ENCODE results near the gene SMPD2.

The SMPD2 gene

DNA sequence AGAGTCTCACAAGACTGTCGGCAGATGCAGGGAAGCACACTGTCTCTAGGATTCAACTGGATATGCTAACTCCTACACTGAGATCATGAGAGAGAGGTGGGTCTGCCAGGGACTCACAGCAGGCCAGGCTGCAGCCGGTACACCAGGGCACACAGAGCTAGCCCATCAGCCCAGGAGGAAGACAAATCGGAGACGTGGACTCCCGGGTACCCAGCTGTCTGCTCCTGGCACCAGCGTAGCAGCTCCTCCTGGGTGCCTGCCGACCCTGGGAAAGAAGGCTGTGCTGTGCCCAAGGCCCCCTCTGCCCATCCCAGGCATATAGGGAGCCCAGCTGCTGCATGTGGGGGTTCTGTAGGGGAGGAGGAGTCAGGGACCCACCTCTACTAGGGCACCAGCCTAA lies 8.1 kb downstream of the SMPD2 start:
- H3K9me3 ChIP-seq (ENCODE audit: control insufficient read depth, low read length) = no peaks in the 10 kb centered on the region
- H3K4me3 ChIP-seq (ENCODE audit: low read depth, low read length) = no peak overlapping the region
- H3K4me2 ChIP-seq (ENCODE audit: low read length) = no peak overlapping the region
- no peak overlapping the region for H2AFZ ChIP-seq
- peaks cover 4% of the 10 kb centered on the region for H3K4me1 ChIP-seq
- H3K27me3 ChIP-seq (ENCODE audit: control insufficient read depth, insufficient read depth, low read length) = no peaks in the 10 kb centered on the region
- TF ChIP-seq, protein P1, sequence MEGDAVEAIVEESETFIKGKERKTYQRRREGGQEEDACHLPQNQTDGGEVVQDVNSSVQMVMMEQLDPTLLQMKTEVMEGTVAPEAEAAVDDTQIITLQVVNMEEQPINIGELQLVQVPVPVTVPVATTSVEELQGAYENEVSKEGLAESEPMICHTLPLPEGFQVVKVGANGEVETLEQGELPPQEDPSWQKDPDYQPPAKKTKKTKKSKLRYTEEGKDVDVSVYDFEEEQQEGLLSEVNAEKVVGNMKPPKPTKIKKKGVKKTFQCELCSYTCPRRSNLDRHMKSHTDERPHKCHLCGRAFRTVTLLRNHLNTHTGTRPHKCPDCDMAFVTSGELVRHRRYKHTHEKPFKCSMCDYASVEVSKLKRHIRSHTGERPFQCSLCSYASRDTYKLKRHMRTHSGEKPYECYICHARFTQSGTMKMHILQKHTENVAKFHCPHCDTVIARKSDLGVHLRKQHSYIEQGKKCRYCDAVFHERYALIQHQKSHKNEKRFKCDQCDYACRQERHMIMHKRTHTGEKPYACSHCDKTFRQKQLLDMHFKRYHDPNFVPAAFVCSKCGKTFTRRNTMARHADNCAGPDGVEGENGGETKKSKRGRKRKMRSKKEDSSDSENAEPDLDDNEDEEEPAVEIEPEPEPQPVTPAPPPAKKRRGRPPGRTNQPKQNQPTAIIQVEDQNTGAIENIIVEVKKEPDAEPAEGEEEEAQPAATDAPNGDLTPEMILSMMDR (IDR thresholded peaks at IDR 0.05) = no peak
- H3K79me2 ChIP-seq = no peaks in the 10 kb centered on the region
- H3K9ac ChIP-seq = no peak overlapping the region
- no peak overlapping the region for H3K27ac ChIP-seq
- H3K36me3 ChIP-seq (ENCODE audit: control insufficient read depth, insufficient read depth, low read length) = no peaks in the 10 kb centered on the region

DNA sequence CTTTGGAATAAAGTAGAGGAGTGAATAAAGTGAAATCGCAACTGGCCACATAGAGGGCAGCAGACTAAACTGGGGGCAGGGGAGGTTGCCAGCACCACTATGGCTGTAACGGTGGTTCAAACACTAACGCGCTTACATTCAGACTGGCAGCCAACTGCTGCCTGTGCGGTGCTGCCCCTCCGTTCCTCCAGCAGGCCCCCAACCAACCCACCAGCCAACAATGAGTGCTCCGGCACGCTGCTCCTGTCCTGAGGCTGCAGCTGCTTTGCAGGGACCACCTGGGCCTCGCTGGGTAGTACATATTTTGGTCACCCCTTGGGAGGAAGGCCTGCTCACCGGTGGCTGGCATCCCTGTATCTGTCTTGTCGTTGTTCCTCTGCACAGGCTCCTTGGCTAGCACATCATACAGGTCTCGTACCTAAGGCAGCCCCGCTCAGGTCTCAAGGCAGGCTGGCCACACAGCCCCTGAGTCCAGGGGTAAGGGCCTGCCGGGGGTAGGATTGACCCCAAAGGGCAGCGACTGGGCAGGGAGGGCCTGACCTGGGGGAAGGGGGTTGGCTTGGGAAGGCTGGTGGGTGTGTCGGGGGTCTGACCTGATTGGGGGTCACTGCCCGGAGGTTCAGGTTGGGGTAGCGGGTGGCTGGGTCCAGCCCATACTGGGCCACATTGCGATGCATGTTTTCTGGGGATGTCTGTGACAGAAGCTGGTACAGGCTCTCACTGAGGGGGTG lies 8.7 kb downstream of the SMPD2 start:
- H3K9me3 ChIP-seq (ENCODE audit: control insufficient read depth, low read length) = no peaks in the 10 kb centered on the region
- no peak overlapping the region for H3K4me2 ChIP-seq (ENCODE audit: low read length)
- no peaks in the 10 kb centered on the region for H3K36me3 ChIP-seq (ENCODE audit: control insufficient read depth, insufficient read depth, low read length)
- no peaks in the 10 kb centered on the region for H3K27me3 ChIP-seq (ENCODE audit: control insufficient read depth, insufficient read depth, low read length)
- no peak overlapping the region for H2AFZ ChIP-seq
- no peaks in the 10 kb centered on the region for H3K79me2 ChIP-seq
- peaks cover 6% of the 10 kb centered on the region for H3K4me1 ChIP-seq
- no peak overlapping the region for H3K9ac ChIP-seq
- H3K4me3 ChIP-seq (ENCODE audit: low read depth, low read length) = no peak overlapping the region
- no peak overlapping the region for H3K27ac ChIP-seq
- TF ChIP-seq, protein P1 (IDR thresholded peaks at IDR 0.05) = no peak

DNA sequence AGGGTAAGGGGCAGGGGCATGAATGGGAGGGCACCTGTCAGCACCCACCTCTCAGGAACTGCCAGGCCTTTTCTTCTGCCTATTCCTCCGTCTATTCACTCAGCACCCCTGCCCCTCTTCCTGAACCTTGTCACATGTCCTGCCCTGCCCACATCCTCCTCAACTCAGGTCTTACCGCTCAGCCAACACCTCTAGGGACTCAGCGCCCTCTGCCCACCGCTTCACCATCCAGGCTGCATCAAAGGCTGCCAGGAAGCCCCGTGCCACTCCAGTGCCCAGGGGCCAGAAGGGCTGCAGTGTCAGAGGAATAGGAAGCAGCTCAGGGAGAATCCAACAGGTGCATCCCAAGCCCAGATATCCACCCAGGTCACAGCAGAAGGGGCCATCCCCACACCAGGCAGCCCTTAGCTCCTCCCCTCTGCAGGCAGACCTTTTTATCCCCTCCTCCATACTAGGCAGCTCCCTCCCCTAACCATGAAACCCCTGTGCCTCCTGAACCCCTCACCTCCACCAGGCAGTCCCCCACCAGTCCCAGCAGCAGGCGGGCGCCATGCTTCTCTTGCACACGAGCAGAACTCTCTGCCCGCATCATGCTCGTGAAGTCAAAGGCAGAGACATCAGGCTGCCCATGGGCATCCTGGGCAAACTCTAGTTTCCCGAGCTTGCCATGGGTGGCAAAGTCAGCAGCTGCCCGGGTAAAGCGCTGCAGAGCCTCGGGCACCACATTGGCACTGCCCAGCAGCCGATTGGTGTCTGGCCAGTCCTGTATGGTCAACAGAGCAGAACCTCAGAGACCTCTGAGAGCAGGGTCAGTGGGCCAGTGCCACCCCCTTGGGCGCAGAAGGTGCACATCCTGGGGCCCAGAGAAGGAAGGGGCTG lies 9.5 kb downstream of the SMPD2 start:
- Histone ChIP-seq H3K36me3 (ENCODE audit: control insufficient read depth, insufficient read depth, low read length) (no peaks in the 10 kb centered on the region), H3K79me2 (no peaks in the 10 kb centered on the region), H3K4me1 (peaks cover 11% of the 10 kb centered on the region), H3K4me3 (ENCODE audit: low read depth, low read length) (no peak overlapping the region), H2AFZ (no peak overlapping the region), H3K27me3 (ENCODE audit: control insufficient read depth, insufficient read depth, low read length) (no peaks in the 10 kb centered on the region), H3K9me3 (ENCODE audit: control insufficient read depth, low read length) (no peaks in the 10 kb centered on the region), H3K9ac (no peak overlapping the region), H3K4me2 (ENCODE audit: low read length) (no peak overlapping the region), H3K27ac (no peak overlapping the region)
- TF ChIP-seq, protein P1 (IDR thresholded peaks at IDR 0.05) = no peak

DNA sequence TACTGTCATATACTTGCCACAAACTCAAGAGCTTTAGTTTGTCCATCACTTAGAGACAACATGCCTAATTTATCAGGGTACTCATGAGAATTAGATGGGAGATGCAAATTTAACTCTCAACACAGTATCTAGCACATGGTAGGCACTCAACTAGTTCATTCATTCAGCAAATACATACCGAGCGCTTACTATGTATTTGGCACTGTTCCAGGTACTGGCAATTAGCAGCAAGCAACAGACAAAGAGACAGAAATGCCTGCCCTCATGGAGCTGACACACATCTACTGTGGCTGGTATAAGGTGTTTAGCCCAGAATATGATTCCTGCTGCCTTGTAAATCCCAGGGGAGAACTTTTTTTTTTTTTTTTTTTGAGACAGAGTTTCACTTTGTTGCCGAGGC lies 10.3 kb downstream of the SMPD2 start:
- Histone ChIP-seq H3K4me2 (ENCODE audit: low read length) (no peak overlapping the region), H3K27me3 (ENCODE audit: control insufficient read depth, insufficient read depth, low read length) (no peaks in the 10 kb centered on the region), H3K4me1 (peaks cover 11% of the 10 kb centered on the region), H3K4me3 (ENCODE audit: low read depth, low read length) (no peak overlapping the region), H3K9ac (no peak overlapping the region), H3K27ac (no peak overlapping the region), H3K36me3 (ENCODE audit: control insufficient read depth, insufficient read depth, low read length) (no peaks in the 10 kb centered on the region), H3K79me2 (no peaks in the 10 kb centered on the region), H3K9me3 (ENCODE audit: control insufficient read depth, low read length) (no peaks in the 10 kb centered on the region), H2AFZ (no peak overlapping the region)
- TF ChIP-seq, protein P1 (IDR thresholded peaks at IDR 0.05) = no peak

Data from parathyroid adenoma (tissue), 2 donors.